ENCODE results near the gene CACNA1E.
A peak's percentile ranks its signal among the peaks of the same experiment; 100 is the strongest.

The CACNA1E gene

GRCh38 chr1:181531951-181532600 is 48.8 kb downstream of the CACNA1E start:
- no peak overlapping the region for H2BK120ac ChIP-seq (ENCODE audit: low read depth, low read length)
- no peak overlapping the region for H3K14ac ChIP-seq (ENCODE audit: low read length)
- H3K79me1 ChIP-seq (ENCODE audit: low read depth, low read length): no peaks in the 10 kb centered on the region
- no peak overlapping the region for H2BK15ac ChIP-seq (ENCODE audit: low read length)
- H4K91ac ChIP-seq (ENCODE audit: low read depth, low read length, poor library complexity): peak overlapping the region; percentile 3
- H3K36me3 ChIP-seq (replicated peaks in 1 of 2; ENCODE audit: control insufficient read depth in 2 of 2, insufficient read depth in 2 of 2, low read length in 2 of 2): no peaks in the 10 kb centered on the region
- H3K18ac ChIP-seq (ENCODE audit: low read length): peak overlapping the region; percentile 71
- no peaks in the 10 kb centered on the region for H3K9me3 ChIP-seq (replicated peaks in 1 of 2; ENCODE audit: control insufficient read depth in 2 of 2, insufficient read depth in 1 of 2, low read depth in 1 of 2, low read length in 2 of 2)
- no peak overlapping the region for H2AFZ ChIP-seq (ENCODE audit: low read length)
- H2BK12ac ChIP-seq (ENCODE audit: low read length): no peak overlapping the region
- H3K27ac ChIP-seq (replicated peaks; ENCODE audit: low read length): no peak overlapping the region
- H3K4me3 ChIP-seq (ENCODE audit: low read length in 2 of 2): no peak overlapping the region
- H3K4ac ChIP-seq (ENCODE audit: low read length): no peak overlapping the region
- no CpG with 5 or more reads among the region's 3 CpGs for WGBS, 2 donors (ENCODE audit: extremely low coverage in 2 of 2, insufficient read length in 2 of 2, insufficient replicate concordance in 1 of 2)
- no peak overlapping the region for H3K9ac ChIP-seq (ENCODE audit: low read depth, low read length, poor library complexity)
- H3K27me3 ChIP-seq (ENCODE audit: control insufficient read depth in 3 of 3, insufficient read depth in 3 of 3, low read depth in 1 of 3, low read length in 3 of 3): no peaks in the 10 kb centered on the region
- H2BK5ac ChIP-seq (ENCODE audit: low read length): no peak overlapping the region
- no peaks in the 10 kb centered on the region for H3K4me1 ChIP-seq (ENCODE audit: control insufficient read depth in 2 of 2, insufficient read depth in 1 of 2, low read depth in 1 of 2, low read length in 2 of 2)
- no peak overlapping the region for H3K23ac ChIP-seq (ENCODE audit: low read depth, low read length, poor library complexity)
- DNase-seq (ENCODE audit: low spot score): no peak
- no peak overlapping the region for H3K4me2 ChIP-seq (ENCODE audit: insufficient read depth, low read length, poor library complexity, severe bottlenecking)
- no peak overlapping the region for H2AK5ac ChIP-seq (ENCODE audit: low read depth, low read length)
- no peak overlapping the region for H4K8ac ChIP-seq (ENCODE audit: low read depth, low read length)

GRCh38 chr1:181538836-181539235 is 55.5 kb downstream of the CACNA1E start:
- DNase-seq (ENCODE audit: low spot score): no peak
- no peak overlapping the region for H2BK5ac ChIP-seq (ENCODE audit: low read length)
- no peak overlapping the region for H2BK15ac ChIP-seq (ENCODE audit: low read length)
- no peak overlapping the region for H2AFZ ChIP-seq (ENCODE audit: low read length)
- no peak overlapping the region for H3K18ac ChIP-seq (ENCODE audit: low read length)
- WGBS, 2 donors (ENCODE audit: extremely low coverage in 2 of 2, insufficient read length in 2 of 2, insufficient replicate concordance in 1 of 2): no CpG with 5 or more reads among the region's 2 CpGs
- H2AK5ac ChIP-seq (ENCODE audit: low read depth, low read length): no peak overlapping the region
- no peak overlapping the region for H3K27ac ChIP-seq (replicated peaks; ENCODE audit: low read length)
- no peaks in the 10 kb centered on the region for H3K79me1 ChIP-seq (ENCODE audit: low read depth, low read length)
- H3K4me3 ChIP-seq (ENCODE audit: low read length in 2 of 2): no peak overlapping the region
- H3K4ac ChIP-seq (ENCODE audit: low read length): no peak overlapping the region
- H3K14ac ChIP-seq (ENCODE audit: low read length): no peak overlapping the region
- no peak overlapping the region for H3K9ac ChIP-seq (ENCODE audit: low read depth, low read length, poor library complexity)
- H3K4me2 ChIP-seq (ENCODE audit: insufficient read depth, low read length, poor library complexity, severe bottlenecking): no peak overlapping the region
- H2BK120ac ChIP-seq (ENCODE audit: low read depth, low read length): no peak overlapping the region
- H3K9me3 ChIP-seq (replicated peaks in 1 of 2; ENCODE audit: control insufficient read depth in 2 of 2, insufficient read depth in 1 of 2, low read depth in 1 of 2, low read length in 2 of 2): no peaks in the 10 kb centered on the region
- no peak overlapping the region for H4K8ac ChIP-seq (ENCODE audit: low read depth, low read length)
- no peak overlapping the region for H4K91ac ChIP-seq (ENCODE audit: low read depth, low read length, poor library complexity)
- H3K23ac ChIP-seq (ENCODE audit: low read depth, low read length, poor library complexity): no peak overlapping the region
- H3K36me3 ChIP-seq (replicated peaks in 1 of 2; ENCODE audit: control insufficient read depth in 2 of 2, insufficient read depth in 2 of 2, low read length in 2 of 2): no peaks in the 10 kb centered on the region
- no peaks in the 10 kb centered on the region for H3K27me3 ChIP-seq (ENCODE audit: control insufficient read depth in 3 of 3, insufficient read depth in 3 of 3, low read depth in 1 of 3, low read length in 3 of 3)
- H3K4me1 ChIP-seq (ENCODE audit: control insufficient read depth in 2 of 2, insufficient read depth in 1 of 2, low read depth in 1 of 2, low read length in 2 of 2): no peaks in the 10 kb centered on the region
- H2BK12ac ChIP-seq (ENCODE audit: low read length): no peak overlapping the region

- Histone ChIP-seq H3K9ac (ENCODE audit: low read depth, low read length, poor library complexity) (no peak overlapping the region), H3K18ac (ENCODE audit: low read length) (no peak overlapping the region), H3K23ac (ENCODE audit: low read depth, low read length, poor library complexity) (no peak overlapping the region), H2AK5ac (ENCODE audit: low read depth, low read length) (no peak overlapping the region), H2BK12ac (ENCODE audit: low read length) (no peak overlapping the region), H3K4me2 (ENCODE audit: insufficient read depth, low read length, poor library complexity, severe bottlenecking) (no peak overlapping the region), H3K79me1 (ENCODE audit: low read depth, low read length) (no peaks in the 10 kb centered on the region), H3K14ac (ENCODE audit: low read length) (no peak overlapping the region), H2BK15ac (ENCODE audit: low read length) (no peak overlapping the region), H3K4me1 (ENCODE audit: control insufficient read depth in 2 of 2, insufficient read depth in 1 of 2, low read depth in 1 of 2, low read length in 2 of 2) (peaks cover 0 to 3% of the 10 kb centered on the region in 2 donors), H3K9me3 (replicated peaks in 1 of 2; ENCODE audit: control insufficient read depth in 2 of 2, insufficient read depth in 1 of 2, low read depth in 1 of 2, low read length in 2 of 2) (no peaks in the 10 kb centered on the region), H4K91ac (ENCODE audit: low read depth, low read length, poor library complexity) (no peak overlapping the region), H4K8ac (ENCODE audit: low read depth, low read length) (no peak overlapping the region), H3K27ac (replicated peaks; ENCODE audit: low read length) (no peak overlapping the region), H2BK5ac (ENCODE audit: low read length) (no peak overlapping the region), H2AFZ (ENCODE audit: low read length) (no peak overlapping the region), H3K36me3 (replicated peaks in 1 of 2; ENCODE audit: control insufficient read depth in 2 of 2, insufficient read depth in 2 of 2, low read length in 2 of 2) (no peaks in the 10 kb centered on the region), H2BK120ac (ENCODE audit: low read depth, low read length) (no peak overlapping the region), H3K4ac (ENCODE audit: low read length) (no peak overlapping the region), H3K4me3 (ENCODE audit: low read length in 2 of 2) (no peak overlapping the region), H3K27me3 (ENCODE audit: control insufficient read depth in 3 of 3, insufficient read depth in 3 of 3, low read depth in 1 of 3, low read length in 3 of 3) (no peaks in the 10 kb centered on the region)
- WGBS, 2 donors (ENCODE audit: extremely low coverage in 2 of 2, insufficient read length in 2 of 2, insufficient replicate concordance in 1 of 2): no CpG with 5 or more reads among the region's 5 CpGs
- DNase-seq (ENCODE audit: low spot score): no peak
Measured at GRCh38 chr1:181541458-181541857, 58.1 kb downstream of the CACNA1E start.

- no peaks in the 10 kb centered on the region for H3K9me3 ChIP-seq (replicated peaks in 1 of 2; ENCODE audit: control insufficient read depth in 2 of 2, insufficient read depth in 1 of 2, low read depth in 1 of 2, low read length in 2 of 2)
- H4K91ac ChIP-seq (ENCODE audit: low read depth, low read length, poor library complexity): no peak overlapping the region
- no peak overlapping the region for H2BK120ac ChIP-seq (ENCODE audit: low read depth, low read length)
- DNase-seq (ENCODE audit: low spot score): no peak
- no CpG with 5 or more reads among the region's 2 CpGs for WGBS, 2 donors (ENCODE audit: extremely low coverage in 2 of 2, insufficient read length in 2 of 2, insufficient replicate concordance in 1 of 2)
- no peak overlapping the region for H3K9ac ChIP-seq (ENCODE audit: low read depth, low read length, poor library complexity)
- no peak overlapping the region for H2BK15ac ChIP-seq (ENCODE audit: low read length)
- H3K4me3 ChIP-seq (ENCODE audit: low read length in 2 of 2): no peak overlapping the region
- H3K18ac ChIP-seq (ENCODE audit: low read length): no peak overlapping the region
- H2BK12ac ChIP-seq (ENCODE audit: low read length): no peak overlapping the region
- no peak overlapping the region for H3K4ac ChIP-seq (ENCODE audit: low read length)
- H3K4me2 ChIP-seq (ENCODE audit: insufficient read depth, low read length, poor library complexity, severe bottlenecking): no peak overlapping the region
- no peaks in the 10 kb centered on the region for H3K27me3 ChIP-seq (ENCODE audit: control insufficient read depth in 3 of 3, insufficient read depth in 3 of 3, low read depth in 1 of 3, low read length in 3 of 3)
- H2BK5ac ChIP-seq (ENCODE audit: low read length): no peak overlapping the region
- H3K27ac ChIP-seq (replicated peaks; ENCODE audit: low read length): no peak overlapping the region
- no peak overlapping the region for H4K8ac ChIP-seq (ENCODE audit: low read depth, low read length)
- no peaks in the 10 kb centered on the region for H3K36me3 ChIP-seq (replicated peaks in 1 of 2; ENCODE audit: control insufficient read depth in 2 of 2, insufficient read depth in 2 of 2, low read length in 2 of 2)
- H2AFZ ChIP-seq (ENCODE audit: low read length): no peak overlapping the region
- no peak overlapping the region for H3K23ac ChIP-seq (ENCODE audit: low read depth, low read length, poor library complexity)
- H3K4me1 ChIP-seq (ENCODE audit: control insufficient read depth in 2 of 2, insufficient read depth in 1 of 2, low read depth in 1 of 2, low read length in 2 of 2): peaks cover 0 to 3% of the 10 kb centered on the region in 2 donors
- no peaks in the 10 kb centered on the region for H3K79me1 ChIP-seq (ENCODE audit: low read depth, low read length)
- no peak overlapping the region for H2AK5ac ChIP-seq (ENCODE audit: low read depth, low read length)
- H3K14ac ChIP-seq (ENCODE audit: low read length): no peak overlapping the region
Measured at GRCh38 chr1:181541947-181542346, 58.6 kb downstream of the CACNA1E start.

Data from neuronal stem cell (in vitro differentiated cells).